Stimulated activated CD4-positive, alpha-beta T cell treated with anti-CD3 and anti-CD28 coated beads, TNF-alpha, amount 100 ng/mL, for 1 hour (primary cell): ENCODE data around the gene SND1.
"Not testable (repeated sequence)": the region's sequence is repeated elsewhere in the genome, so short reads cannot be mapped to it uniquely, and the experiment has no call there.

Experiments
- DNase-seq, 3 donors: peaks; one replicate each; pipeline ENCODE4 v3.0.0-alpha.2; 2020; ENCODE audit warnings: low read depth in 3 of 3, low spot score in 1 of 3

The SND1 gene

DNA sequence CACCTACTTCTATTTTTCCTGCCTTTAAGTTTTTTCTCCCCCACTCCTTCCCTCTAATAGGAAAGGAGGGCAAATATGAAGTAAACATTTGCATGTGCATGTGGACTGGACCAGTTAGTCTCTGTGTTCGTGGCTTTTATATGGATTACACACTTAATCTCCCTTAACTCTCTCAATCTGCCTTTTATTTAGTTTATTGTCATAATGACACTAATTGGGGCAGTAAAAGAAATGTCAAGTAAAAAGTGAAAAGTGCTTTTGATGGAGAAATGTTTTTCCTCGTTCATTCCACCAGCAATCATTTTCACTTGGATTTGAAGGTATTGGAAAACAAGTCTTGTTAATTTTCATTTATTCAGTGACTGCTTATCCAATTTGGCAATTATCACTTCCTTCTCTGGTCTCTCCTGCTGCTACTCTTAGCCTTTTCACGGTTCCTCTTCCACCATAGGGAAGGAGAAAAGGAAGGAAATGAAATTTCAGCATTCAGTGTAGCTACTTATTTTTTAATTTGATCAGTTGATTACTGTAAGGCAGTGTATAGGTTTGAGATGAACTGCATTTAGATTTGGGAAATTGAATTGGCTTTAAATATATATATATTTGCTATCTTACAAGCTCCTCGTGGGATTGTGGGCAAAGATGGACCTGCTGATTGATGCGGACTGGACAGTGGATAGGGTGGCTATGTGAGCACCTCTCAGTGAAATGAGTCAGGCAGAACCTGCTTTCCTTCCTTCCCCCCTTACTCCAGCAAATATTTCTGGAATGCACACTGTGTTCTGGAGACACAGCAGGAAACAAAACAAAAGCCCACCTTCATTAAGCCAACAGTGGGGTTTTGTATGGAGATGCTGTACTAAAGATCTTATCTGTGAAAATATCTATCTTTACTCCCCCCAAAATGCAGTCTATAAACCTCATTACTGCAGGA lies 301.7 kb downstream of the SND1 start:
- no peak for DNase-seq

DNA sequence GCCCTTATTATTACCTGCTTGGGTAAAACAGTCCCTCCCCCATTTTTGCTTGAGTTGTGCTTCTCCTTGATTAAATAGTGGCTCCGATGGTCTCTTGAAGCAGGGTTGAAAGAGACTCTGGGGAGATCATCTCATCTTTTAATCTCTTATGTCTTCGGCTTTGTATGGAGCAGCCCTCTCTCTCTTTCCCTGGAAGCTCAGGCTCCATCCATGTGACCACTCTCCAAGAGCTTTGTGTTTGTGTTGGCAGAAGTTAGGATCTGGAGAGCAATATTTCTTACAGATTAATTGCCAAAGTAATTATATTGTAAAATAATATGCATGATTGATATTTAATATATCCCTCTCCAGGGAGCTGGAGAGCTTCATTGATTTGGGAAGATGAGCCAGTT lies 302.4 kb downstream of the SND1 start:
- DNase-seq, result no peak

DNA sequence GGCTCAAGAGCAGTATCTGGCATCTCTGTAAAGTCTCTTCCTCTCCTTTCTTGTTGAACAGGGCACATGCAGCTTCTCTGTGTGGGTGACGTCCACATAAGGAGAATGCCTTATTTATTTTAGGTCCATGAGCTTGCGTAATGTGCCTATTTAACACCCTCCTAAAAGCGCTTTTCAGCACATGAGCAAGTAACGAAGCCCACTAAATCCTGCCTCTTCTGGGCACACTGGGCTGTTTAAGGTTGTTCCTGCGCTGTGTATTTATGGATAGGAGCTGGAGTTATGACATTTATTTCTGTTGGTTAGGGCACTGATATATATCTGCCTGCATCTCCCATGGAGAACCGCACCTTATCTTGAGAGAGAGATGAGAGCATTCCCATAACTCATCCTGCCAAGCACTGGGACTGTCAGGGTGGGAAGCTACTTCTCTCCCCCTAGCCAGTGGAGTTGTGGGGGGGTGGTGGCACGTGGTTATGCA lies 303.1 kb downstream of the SND1 start:
- DNase-seq, result no peak

DNA sequence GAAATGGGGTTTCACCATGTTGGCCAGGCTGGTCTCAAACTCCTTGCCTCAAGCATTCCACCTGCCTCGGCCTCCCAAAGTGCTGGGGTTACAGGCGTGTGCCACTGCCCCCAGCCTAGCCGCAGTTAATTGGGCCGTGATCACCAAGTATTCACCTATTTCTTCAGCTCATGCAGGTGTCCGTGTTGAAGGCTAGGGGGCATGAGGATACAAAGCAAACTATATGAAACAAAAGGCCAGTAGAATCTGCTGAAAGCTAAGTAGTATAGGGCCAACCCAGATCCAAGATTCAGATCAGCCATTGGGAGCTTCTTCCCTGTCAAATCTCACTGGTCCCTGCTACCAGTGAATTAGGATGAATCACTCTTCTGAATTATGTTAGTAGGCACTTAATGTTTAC lies 305.9 kb downstream of the SND1 start:
- no peak for DNase-seq

DNA sequence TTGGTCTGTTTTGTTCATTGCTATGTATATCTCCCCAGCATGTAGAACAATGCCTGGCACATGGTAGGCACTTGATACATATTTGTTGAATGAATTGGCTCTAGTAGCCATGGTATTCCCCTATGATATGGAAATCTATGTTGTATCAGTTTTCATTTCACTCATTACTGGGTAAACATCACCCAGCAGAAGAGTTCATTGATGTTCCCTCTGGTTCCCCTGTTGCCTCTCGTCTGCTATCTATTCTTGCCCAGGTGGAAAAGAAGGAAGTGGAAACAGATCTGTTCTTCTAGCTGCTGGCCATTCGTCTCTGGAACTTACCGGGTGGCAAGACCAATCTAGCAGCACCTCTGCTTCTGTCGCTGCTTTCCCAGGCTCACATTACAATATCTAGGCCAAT lies 307.8 kb downstream of the SND1 start:
- no peak for DNase-seq

DNA sequence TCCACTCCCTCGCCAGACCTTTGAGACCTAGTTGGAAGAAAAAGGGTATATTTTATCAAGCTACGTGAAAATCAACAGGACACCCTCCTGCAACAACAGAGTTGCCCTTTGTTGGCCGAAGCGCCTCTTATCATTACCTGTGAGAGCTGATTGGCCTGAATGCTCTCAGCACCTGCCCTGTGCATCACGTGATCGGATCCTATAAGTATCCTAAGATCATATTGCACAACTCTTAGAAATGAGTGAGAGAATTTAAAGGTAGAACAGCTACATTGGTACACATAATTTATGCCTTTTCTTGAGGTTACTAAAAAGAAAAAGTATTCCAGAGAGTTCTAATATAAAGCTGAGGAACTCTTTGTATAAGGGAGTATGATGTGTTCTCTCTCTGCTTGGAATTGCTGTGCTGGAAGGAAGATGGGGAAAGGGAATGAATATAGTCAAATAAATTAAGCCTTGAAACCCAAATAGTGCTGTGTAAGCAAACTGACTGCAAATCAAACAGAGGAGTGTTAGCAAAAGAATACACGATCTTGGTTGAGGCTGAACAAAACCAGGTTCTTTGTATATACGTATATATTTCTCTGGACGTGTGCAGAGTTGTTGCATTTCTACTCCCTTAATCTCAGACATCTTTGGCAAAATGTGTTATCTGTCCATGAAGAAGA lies 309.9 kb downstream of the SND1 start:
- DNase-seq, result no peak

DNA sequence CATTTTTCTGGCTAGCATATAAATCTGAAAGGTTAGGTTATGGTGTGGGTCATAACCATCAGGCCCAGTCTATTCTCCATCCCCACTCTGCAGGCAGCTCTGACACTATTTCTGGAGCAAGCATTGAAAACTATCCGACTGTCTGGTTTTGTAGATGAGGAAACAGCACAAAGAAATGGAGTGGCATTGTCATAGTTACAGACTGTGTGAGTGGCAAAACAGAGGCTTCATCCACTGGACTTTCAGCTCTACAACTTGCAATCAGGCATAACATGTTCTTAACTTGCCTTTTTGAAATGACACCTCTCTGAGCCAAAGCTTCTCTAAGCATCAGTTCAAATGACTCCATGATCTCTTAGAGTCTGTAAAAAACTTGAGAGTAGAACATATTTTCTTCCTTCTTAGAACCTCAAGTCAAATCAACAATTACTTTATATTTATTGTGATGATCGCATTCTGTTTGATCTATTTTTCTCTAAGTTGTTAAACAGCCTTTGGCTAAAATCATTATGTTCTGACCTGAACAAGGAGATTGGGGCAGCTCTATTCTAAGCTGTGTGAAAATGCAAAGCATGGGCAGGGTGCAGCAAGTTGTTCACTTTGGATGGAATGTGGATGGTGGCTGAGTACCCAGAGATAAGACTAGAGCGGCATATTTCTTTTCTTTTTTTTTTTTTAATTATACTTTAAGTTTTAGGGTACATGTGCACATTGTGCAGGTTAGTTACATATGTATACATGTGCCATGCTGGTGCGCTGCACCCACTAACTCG lies 310.8 kb downstream of the SND1 start:
- DNase-seq, result no peak

DNA sequence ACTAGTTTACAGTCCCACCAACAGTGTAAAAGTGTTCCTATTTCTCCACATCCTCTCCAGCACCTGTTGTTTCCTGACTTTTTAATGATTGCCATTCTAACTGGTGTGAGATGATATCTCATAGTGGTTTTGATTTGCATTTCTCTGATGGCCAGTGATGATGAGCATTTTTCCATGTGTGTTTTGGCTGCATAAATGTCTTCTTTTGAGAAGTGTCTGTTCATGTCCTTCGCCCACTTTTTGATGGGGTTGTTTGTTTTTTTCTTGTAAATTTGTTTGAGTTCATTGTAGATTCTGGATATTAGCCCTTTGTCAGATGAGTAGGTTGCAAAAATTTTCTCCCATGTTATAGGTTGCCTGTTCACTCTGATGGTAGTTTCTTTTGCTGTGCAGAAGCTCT lies 311.9 kb downstream of the SND1 start:
- DNase-seq, result not testable (repeated sequence)

DNA sequence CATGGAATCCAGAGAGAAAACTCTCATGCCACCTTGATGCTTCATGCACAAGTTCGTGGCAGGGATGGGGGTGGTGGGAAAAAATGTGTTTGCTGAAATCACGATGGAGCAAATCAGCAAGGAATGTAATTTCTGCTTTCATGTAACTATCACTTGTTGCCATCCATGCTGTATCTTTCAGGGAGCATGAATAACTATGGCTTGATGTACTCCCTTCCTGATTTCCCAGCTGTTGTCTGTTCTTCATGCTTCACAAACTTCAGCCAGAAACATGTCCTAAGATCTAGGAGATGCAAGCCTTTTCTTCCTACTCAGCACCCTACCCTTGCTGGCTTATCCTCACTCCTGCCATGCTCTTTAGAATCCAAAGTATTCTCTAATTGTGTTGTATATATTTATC lies 315.3 kb downstream of the SND1 start:
- DNase-seq, result no peak

DNA sequence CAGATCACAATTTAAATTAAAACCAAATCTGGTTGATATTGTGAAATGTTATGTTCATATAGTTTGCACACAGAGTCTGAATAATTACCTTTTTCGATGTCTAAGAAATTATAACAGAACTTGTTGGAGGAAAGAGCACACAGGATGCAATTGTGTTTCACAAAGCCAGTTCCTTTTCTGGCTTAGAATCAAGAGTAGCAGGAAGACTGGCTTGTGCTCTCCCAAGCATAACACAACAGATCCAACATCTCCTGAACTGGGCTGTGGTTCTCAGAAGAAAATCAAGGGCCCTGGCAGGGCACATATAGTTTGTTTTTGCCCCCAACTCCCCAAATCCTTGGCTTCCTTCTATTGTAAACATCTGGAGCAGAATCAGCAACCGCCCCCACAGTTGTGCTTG lies 316.6 kb downstream of the SND1 start:
- DNase-seq, result no peak

DNA sequence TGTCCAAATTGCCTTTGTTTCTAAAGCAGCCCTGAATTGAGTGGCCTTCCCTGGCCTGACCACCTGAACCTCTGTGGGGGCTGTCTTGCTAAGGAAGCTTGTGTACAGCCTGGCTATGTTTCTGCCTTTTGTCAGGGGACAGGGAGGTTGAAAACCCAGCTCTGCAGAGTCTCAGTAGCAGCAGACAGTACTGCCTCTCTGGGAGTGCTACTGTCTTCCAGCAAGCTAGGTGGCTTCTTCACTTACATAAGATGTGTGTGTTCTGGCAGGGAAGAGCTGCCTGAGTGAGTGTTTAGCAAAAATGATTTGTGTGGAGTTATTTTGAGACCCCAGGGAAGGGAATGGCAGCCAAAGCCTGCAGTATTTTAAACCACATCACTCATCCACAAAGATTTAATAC lies 321.8 kb downstream of the SND1 start:
- no peak for DNase-seq

DNA sequence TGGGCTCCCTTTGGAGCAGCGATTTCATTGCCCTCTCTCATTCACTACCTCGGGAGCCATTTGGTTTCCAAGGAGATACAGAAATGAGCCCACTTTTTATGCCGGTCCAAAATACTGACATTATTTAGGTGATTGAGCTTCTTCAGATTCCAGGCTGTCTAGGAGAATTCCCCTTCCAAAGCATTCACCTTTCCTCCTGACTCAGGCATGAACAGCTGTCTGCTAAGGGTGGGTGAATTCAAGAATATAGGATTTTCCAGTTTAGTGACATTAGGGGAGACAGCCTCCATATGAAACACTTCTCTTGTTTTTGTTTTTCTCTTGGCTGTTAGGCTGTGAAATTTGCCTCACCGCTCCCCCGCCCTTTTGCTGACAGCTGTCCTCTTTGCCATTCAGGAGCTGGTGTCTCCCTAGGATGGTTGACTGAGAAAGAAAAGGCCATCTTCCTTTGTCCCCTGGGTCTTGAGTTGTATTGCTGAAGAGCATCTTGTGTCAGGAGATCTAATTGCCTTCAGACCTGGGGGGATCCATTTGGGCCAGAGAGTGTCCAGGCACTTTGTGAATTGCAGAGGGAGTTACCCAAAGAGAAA lies 322.5 kb downstream of the SND1 start:
- DNase-seq, result no peak

DNA sequence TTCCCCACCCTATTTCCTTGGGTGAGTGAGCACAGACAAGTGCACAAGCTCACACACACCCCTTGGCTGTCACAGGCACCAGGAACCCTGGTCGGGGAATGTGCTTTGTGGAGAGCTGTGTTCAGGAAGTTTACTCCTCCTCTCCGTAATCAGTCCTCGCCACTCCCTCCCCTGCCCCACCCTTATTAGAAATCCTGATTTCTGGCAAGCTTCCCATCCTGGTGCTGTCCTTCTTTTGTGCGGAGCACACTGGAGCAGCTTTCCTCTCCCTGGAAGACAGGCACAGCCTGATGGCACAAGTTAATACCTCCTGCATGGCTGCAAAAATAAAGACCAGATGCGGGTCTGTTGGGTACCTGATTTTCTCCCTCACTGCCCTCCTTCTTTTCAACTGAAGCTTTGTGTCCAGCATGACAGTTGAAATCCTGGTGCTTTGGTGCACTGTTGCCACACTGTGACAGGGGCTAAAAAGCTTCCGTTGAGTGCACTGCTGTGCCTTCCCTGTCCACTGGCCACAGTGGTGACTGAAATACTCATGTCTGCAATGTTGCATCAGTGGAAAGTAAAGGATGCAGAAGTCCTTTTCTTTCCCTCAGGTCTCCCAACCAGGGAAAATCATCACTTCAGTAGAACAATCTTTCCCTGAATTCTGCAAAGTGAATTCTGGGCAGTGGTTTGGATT lies 324.2 kb downstream of the SND1 start:
- DNase-seq, result no peak

DNA sequence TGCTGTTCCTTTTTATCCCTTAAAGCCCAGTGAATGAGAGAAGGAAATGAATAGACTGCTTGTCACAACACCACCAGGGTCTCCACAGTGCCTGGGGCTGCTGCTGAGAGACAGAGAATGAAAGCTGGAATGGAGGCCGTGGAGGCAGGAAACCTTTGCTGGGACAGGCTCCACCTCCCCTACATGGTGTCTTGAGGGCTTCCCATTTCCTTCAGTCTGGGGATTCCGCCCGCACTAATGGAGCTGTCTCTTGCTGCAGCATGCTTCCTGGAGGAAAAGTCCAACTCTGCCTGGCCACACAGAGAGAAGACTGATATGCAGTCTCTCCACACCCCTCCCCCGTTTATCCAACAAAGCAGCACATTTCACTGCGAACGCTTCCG lies 324.7 kb downstream of the SND1 start:
- DNase-seq, result no peak

DNA sequence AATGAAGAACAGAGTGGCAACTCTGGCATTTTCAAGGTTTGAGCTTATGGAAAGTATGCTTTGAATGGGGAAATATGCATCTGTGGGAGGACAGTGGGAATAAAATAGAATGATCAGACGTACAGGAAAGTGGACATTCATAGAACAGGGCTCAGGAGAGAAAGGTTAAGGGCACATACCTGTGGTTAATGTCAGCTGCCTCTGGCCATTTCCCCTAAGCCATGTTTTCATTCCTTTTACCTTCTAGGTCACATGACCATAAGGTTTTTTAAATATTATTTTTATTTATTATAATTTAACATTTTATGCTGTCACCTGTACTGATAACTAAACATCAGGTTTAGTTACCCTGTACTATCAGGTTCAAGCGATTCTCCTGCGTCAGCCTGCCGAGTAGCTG lies 326.4 kb downstream of the SND1 start:
- no peak for DNase-seq

DNA sequence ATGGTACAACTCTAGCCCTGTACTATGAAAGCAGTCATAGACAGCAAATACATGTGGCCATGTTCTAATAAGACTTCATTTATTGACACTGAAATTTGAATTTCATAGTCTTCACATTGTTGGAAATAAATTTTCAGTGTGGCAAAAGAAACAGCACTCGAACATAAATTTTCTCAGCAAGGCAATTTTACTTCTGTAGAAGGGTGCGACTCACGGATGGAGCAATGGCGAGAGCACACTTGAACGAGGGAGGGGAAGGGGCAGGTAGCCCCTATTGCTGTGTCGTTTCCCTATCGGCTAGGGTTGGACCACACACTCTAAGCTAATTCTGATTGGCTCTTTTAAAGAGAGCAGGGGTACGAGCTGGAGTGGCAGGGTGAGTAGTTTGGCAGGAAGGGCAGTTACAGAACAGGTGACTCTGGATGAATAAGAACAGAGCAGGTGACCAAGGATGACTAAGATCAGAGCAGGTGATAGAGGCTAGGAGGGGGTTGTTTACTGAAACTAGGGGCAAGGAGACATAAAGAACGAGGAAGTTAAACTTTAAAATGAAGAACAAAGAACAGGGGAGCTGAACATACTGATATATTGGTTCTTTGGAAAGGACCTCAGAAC lies 327.2 kb downstream of the SND1 start:
- DNase-seq, result no peak

DNA sequence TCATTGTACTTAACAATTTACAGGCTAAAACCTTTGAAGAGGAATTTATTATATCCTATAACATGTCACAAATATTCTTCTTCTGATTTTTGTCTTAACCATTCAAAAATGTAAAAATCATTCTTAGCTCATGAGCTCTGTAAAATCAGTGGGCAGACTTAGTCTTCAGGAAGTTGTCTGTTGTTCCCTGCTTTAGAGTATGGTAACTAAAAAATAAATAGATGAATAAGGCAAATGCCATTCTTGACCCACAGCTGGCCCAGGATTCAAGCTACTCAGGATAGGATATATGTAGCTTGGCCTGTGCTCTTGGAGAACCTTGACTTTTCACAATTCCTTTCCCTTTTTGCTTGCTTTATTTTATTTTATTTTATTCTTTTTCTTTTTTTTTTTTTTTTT lies 327.7 kb downstream of the SND1 start:
- DNase-seq, result no peak

DNA sequence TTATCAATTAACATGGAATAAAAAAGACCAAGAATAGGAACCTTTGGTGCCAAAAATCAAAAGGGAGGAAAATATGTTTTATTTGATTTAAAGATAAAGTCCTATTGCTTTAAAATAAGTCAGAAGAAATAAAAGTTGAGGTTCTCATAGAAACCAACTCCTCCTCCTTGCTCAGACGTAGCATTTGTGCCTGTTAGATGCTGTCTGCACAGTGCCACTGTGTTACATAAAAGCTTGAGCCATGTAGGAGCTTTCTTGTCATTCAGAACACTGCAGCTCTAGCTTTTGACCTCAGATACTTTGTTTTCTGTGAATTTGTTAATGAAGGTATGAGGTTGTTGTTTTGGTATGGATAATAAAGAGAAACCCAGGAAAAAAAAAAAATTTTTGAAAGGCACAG lies 328.9 kb downstream of the SND1 start:
- DNase-seq, result no peak

DNA sequence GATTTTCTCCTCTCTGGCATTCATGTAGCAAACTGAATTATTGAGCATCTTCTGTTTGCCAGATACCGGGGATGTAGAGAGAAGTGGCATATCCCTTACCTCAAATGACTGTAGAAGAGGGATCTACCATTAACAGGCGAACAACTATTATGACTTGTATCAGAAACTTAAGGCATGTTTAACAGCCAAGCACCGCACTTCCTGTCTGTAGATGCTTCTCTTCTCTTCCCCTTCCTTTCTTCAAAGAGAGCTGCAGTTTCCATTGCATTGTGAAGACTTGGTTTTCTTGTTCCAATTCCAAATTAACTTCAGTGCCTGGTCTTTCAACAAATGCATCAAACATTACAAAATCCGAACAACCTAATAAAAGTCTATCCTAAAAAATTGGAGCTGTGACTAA lies 330.0 kb downstream of the SND1 start:
- no peak for DNase-seq

DNA sequence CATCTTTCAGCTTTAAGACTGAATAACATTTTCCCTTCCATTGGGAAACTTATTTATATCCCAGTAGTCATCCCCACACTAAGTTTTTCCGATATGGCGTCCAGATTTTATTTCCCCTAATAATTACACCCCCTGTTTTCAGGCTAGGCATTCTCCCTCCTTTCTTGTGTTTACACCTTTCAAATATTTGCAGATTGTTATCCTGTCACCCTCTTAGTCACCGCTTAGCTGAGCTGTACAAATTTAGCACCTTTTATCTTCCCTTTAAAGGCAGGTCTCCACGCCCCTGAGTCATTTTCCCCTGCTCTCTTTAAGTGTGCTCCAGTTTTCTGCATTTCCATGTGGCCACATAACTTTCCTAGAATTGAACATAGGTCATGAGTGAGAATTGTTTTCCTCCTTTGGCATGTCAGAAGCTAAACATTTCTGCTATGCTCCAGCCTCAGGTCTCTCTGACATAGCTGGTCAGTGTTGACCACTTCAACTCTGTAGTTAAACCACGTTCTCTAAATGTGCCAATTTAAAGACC lies 331.9 kb downstream of the SND1 start:
- DNase-seq, result no peak
